HEK293 (cell line): Measurements from ENCODE around the gene HLA-DPA1.

Experiments used
- CTCF ChIA-PET: fragments of 350-600 bp; formaldehyde crosslinking; extraction: SDS; loops from one replicate; lab custom pipeline; 2021; ENCODE audit warnings: antibody characterized with exemption; lab: Yijun Ruan, JAX
- POLR2A ChIA-PET: fragments of 300-600 bp; formaldehyde crosslinking; extraction: SDS; loops from one replicate; lab custom pipeline; 2020; ENCODE audit warnings: antibody characterized with exemption, inconsistent platforms; lab: Yijun Ruan, JAX
- H3K27ac ChIP-seq: fragments of 200-500 bp; sonication (Bioruptor generic); 2 replicates; pipeline ENCODE4 v1.5.1; 2014; ENCODE audit warnings: low read depth, low read length, control low read depth, inconsistent platforms; ENCODE audit errors: extremely low read depth
- H3K36me3 ChIP-seq, 2 experiments: fragments of 200-500 bp in 1 of 2; sonication (Bioruptor generic) in 1 of 2; 1 replicate in 1 of 2; 2 replicates in 1 of 2; pipeline ENCODE4 v1.5.1; 2014 to 2017; ENCODE audit warnings: inconsistent platforms in 2 of 2, low read length in 2 of 2; ENCODE audit not compliant: control insufficient read depth in 2 of 2, insufficient read depth in 1 of 2
- H3K4me1 ChIP-seq: fragments of 200-500 bp; sonication (Bioruptor generic); 2 replicates; pipeline ENCODE4 v1.5.1; 2014; ENCODE audit warnings: mild to moderate bottlenecking, low read length, inconsistent platforms; ENCODE audit not compliant: control insufficient read depth, insufficient read depth
- H3K4me3 ChIP-seq: 2 replicates; pipeline ENCODE4 v1.5.1; 2011; ENCODE audit warnings: low read depth, mild to moderate bottlenecking, control low read depth, low read length, moderate library complexity
- H3K9me3 ChIP-seq: fragments of 200-500 bp; sonication (Bioruptor generic); 2 replicates; pipeline ENCODE4 v1.5.1; 2014; ENCODE audit warnings: low read depth, low read length, inconsistent platforms; ENCODE audit not compliant: control insufficient read depth, insufficient read depth
- FEZF1 ChIP-seq: fragments of 450-650 bp; formaldehyde crosslinking; IDR thresholded peaks from 2 replicates; pipeline ENCODE4 v1.5.1; 2016; ENCODE audit warnings: missing biosample characterization, missing genetic modification characterization
- GLI4 ChIP-seq: fragments of 450-650 bp; formaldehyde crosslinking; IDR thresholded peaks from 2 replicates; pipeline ENCODE4 v1.5.1; 2016; ENCODE audit warnings: missing biosample characterization, missing genetic modification characterization
- HOXD13 ChIP-seq: sonication (generic); formaldehyde crosslinking; IDR thresholded peaks from 2 replicates; pipeline ENCODE4 v1.8.0; 2022; ENCODE audit warnings: missing genetic modification reagents, borderline replicate concordance
- KLF1 ChIP-seq: fragments of 450-650 bp; formaldehyde crosslinking; IDR thresholded peaks from 2 replicates; pipeline ENCODE4 v1.5.1; 2016; ENCODE audit warnings: missing biosample characterization, missing genetic modification characterization
- PRDM1 ChIP-seq: fragments of 450-650 bp; formaldehyde crosslinking; IDR thresholded peaks from 2 replicates; pipeline ENCODE4; 2016; ENCODE audit warnings: missing biosample characterization, missing genetic modification characterization
- SALL2 ChIP-seq: fragments of 450-650 bp; formaldehyde crosslinking; IDR thresholded peaks from 2 replicates; pipeline ENCODE4 v1.5.0; 2017; ENCODE audit warnings: missing biosample characterization, mild to moderate bottlenecking, missing genetic modification characterization, borderline replicate concordance
- ZBTB20 ChIP-seq: fragments of 450-650 bp; formaldehyde crosslinking; IDR thresholded peaks from 2 replicates; pipeline ENCODE4 v1.5.1; 2016; ENCODE audit warnings: missing biosample characterization, missing genetic modification characterization
- ZNF121 ChIP-seq: fragments of 450-650 bp; formaldehyde crosslinking; IDR thresholded peaks from 2 replicates; pipeline ENCODE4 v1.5.1; 2016; ENCODE audit warnings: missing biosample characterization, missing genetic modification characterization
- ZNF146 ChIP-seq: fragments of 450-650 bp; formaldehyde crosslinking; IDR thresholded peaks from 2 replicates; pipeline ENCODE4 v1.5.1; 2016; ENCODE audit warnings: missing biosample characterization, missing genetic modification characterization
- ZNF169 ChIP-seq: fragments of 450-650 bp; formaldehyde crosslinking; IDR thresholded peaks from 2 replicates; pipeline ENCODE4 v1.5.1; 2016; ENCODE audit warnings: missing biosample characterization, missing genetic modification characterization
- ZNF184 ChIP-seq: fragments of 450-650 bp; IDR thresholded peaks from 2 replicates; pipeline ENCODE4 v1.5.1; 2018; ENCODE audit warnings: missing biosample characterization, mild to moderate bottlenecking, missing genetic modification characterization
- ZNF223 ChIP-seq: fragments of 450-650 bp; formaldehyde crosslinking; IDR thresholded peaks from 2 replicates; pipeline ENCODE4 v1.5.1; 2016; ENCODE audit warnings: missing biosample characterization, missing genetic modification characterization
- ZNF23 ChIP-seq: fragments of 450-650 bp; formaldehyde crosslinking; IDR thresholded peaks from 2 replicates; pipeline ENCODE4 v1.5.1; 2016; ENCODE audit warnings: missing biosample characterization, missing genetic modification characterization, borderline replicate concordance
- ZNF366 ChIP-seq: fragments of 450-650 bp; formaldehyde crosslinking; conservative IDR thresholded peaks from 2 replicates; pipeline ENCODE4 v1.5.1; 2016; ENCODE audit warnings: missing biosample characterization, missing genetic modification characterization
- ZNF416 ChIP-seq: fragments of 450-650 bp; formaldehyde crosslinking; IDR thresholded peaks from 2 replicates; pipeline ENCODE4 v1.5.1; 2016; ENCODE audit warnings: missing biosample characterization, missing genetic modification characterization
- ZNF426 ChIP-seq: fragments of 450-650 bp; formaldehyde crosslinking; IDR thresholded peaks from 2 replicates; pipeline ENCODE4 v1.5.1; 2017; ENCODE audit warnings: missing biosample characterization, missing genetic modification characterization, mild to moderate bottlenecking, inconsistent platforms, moderate library complexity
- ZNF571 ChIP-seq: fragments of 450-650 bp; formaldehyde crosslinking; IDR thresholded peaks from 2 replicates; pipeline ENCODE4 v1.5.0; 2017; ENCODE audit warnings: missing biosample characterization, missing genetic modification characterization
- ZNF600 ChIP-seq: fragments of 450-650 bp; formaldehyde crosslinking; IDR thresholded peaks from 2 replicates; pipeline ENCODE4 v1.5.1; 2016; ENCODE audit warnings: missing biosample characterization, missing genetic modification characterization
- ZNF658 ChIP-seq: fragments of 450-650 bp; formaldehyde crosslinking; IDR thresholded peaks from 2 replicates; pipeline ENCODE4; 2016; ENCODE audit warnings: missing biosample characterization, missing genetic modification characterization
- ZNF677 ChIP-seq: fragments of 450-650 bp; IDR thresholded peaks from 2 replicates; pipeline ENCODE4 v1.5.0; 2018; ENCODE audit warnings: missing biosample characterization, mild to moderate bottlenecking, missing genetic modification characterization, moderate library complexity
- ZNF785 ChIP-seq: fragments of 450-650 bp; formaldehyde crosslinking; IDR thresholded peaks from 2 replicates; pipeline ENCODE4 v1.5.1; 2016; ENCODE audit warnings: missing biosample characterization, missing genetic modification characterization
- TF ChIP-seq, protein P1 (sequence below): sonication (generic); formaldehyde crosslinking; IDR thresholded peaks from 2 replicates; pipeline ENCODE4 v1.8.1; 2022; ENCODE audit warnings: mild to moderate bottlenecking, moderate library complexity, missing genetic modification reagents
- TF ChIP-seq, protein P2 (sequence below): fragments of 450-650 bp; formaldehyde crosslinking; IDR thresholded peaks from 2 replicates; pipeline ENCODE4 v1.5.1; 2016; ENCODE audit warnings: missing biosample characterization, missing genetic modification characterization

HLA-DPA1 gene

DNA sequence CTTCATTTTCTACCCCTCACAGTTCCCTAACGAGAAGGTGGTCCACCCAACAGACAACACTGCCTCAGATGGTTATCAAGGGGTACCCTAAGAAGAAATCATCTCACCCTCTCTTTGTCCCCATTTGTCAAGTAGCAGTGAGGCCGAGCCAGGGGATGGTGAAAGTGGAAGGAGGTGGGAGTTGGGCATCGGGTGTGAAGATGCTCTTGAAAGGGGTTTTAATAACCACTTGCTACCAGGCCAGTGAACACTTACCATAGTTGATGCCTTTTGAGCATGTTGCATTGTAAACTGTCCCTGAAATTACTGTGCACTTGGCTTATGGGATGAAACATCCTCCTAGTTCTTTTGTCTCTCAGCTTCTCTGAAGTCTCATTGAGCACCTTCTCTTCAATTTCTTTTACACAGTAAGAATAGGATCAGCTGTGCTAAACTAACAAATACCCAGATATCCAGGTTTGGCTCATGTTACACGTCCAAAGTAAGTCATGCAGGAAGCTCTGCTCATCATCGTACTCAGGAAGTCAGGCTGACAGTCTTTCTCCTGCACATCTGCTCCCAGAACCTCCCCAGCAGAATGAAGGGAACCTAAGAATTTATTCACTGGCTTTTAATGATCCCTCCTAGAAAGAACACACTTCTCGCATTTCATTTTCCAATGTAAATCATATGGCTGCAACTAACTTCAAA is 15.6 kb upstream of the HLA-DPA1 start:
- Histone ChIP-seq H3K36me3 (peaks cover 0 to 33% of the 10 kb centered on the region in 2 experiments; a peak in 1 of 3 replicates), H3K27ac (no peak overlapping the region), H3K4me3 (no peak overlapping the region), H3K4me1 (peaks cover 5% of the 10 kb centered on the region; the same call in 1 of the 2 replicates), H3K9me3 (no peaks in the 10 kb centered on the region)
- ChIA-PET CTCF (interaction anchor here (0.5 to 3.2 kb wide), 6 partner anchors 30 to 675 kb away, joined by 3 to 13 read pairs (median 4); no protein-coding TSS in a partner anchor), POLR2A (interaction anchor here (0.6 to 1.3 kb wide), 4 partner anchors 14 to 159 kb away, joined by 3 to 5 read pairs (median 4); partner anchors contain the start of gene HLA-DPB1)
- TF ChIP-seq ZNF785 (tag by site-specific recombination) (no peak), ZNF169 (tag by site-specific recombination) (no peak), PRDM1 (tag by site-specific recombination) (no peak), ZNF23 (tag by site-specific recombination) (no peak), ZNF658 (tag by site-specific recombination) (no peak), ZNF184 (tag by site-specific recombination) (no peak), ZNF366 (tag by site-specific recombination) (no peak), FEZF1 (tag by site-specific recombination) (no peak), ZNF600 (tag by site-specific recombination) (no peak), ZNF223 (tag by site-specific recombination) (no peak), ZNF121 (no peak), ZNF416 (tag by site-specific recombination) (no peak), ZNF571 (tag by site-specific recombination) (no peak), ZNF426 (tag by site-specific recombination) (no peak), ZBTB20 (tag by site-specific recombination) (no peak), HOXD13 (no peak), ZNF146 (tag by site-specific recombination) (no peak)
- TF ChIP-seq, protein P1, sequence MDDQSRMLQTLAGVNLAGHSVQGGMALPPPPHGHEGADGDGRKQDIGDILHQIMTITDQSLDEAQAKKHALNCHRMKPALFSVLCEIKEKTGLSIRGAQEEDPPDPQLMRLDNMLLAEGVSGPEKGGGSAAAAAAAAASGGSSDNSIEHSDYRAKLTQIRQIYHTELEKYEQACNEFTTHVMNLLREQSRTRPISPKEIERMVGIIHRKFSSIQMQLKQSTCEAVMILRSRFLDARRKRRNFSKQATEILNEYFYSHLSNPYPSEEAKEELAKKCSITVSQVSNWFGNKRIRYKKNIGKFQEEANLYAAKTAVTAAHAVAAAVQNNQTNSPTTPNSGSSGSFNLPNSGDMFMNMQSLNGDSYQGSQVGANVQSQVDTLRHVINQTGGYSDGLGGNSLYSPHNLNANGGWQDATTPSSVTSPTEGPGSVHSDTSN: no peak
- TF ChIP-seq, protein P2, sequence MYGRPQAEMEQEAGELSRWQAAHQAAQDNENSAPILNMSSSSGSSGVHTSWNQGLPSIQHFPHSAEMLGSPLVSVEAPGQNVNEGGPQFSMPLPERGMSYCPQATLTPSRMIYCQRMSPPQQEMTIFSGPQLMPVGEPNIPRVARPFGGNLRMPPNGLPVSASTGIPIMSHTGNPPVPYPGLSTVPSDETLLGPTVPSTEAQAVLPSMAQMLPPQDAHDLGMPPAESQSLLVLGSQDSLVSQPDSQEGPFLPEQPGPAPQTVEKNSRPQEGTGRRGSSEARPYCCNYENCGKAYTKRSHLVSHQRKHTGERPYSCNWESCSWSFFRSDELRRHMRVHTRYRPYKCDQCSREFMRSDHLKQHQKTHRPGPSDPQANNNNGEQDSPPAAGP (tag by site-specific recombination): no peak

DNA sequence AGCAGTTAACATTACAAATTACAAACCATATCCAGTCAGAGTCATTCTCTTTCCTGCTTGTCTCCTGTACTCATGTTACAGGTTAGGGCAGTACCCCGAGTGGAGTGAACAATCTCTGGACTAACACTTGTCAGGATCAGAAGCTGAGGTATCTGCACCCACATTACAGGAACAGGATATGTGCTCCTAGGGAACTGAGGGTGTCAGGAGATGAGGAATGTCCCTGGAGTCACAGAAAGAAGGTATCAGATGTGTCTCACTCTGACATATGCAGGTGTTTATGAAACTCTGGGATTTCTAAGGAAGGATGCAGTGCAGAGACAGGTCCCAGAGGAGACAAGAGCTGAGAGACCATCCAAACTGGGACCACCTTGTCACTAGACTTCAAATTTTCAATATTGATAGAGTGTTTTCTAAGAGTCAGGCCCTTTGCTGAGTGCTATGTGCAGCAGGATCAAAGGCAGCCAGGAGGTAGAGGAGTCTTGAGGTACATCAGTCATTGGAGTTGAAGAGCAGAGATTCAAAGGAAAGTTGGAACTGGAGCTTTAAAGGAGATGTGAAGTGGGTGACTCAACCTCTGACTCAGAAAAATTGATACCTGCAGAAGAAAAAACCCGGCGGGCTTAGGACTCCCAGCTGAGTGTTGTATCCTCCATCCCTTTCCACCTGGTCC is 14.9 kb upstream of the HLA-DPA1 start:
- TF ChIP-seq ZNF223 (tag by site-specific recombination) (no peak), GLI4 (tag by site-specific recombination) (no peak), KLF1 (tag by site-specific recombination) (no peak), ZNF677 (tag by site-specific recombination) (no peak), PRDM1 (tag by site-specific recombination) (peak; percentile 32; the same call in 1 of the 2 replicates), SALL2 (tag by site-specific recombination) (no peak)
- no peaks in the 10 kb centered on the region for H3K9me3 ChIP-seq
- H3K4me1 ChIP-seq: peaks cover 5% of the 10 kb centered on the region; the same call in 1 of the 2 replicates
- H3K36me3 ChIP-seq: peaks cover 0 to 33% of the 10 kb centered on the region in 2 experiments; a peak in 1 of 3 replicates
- no peak overlapping the region for H3K4me3 ChIP-seq
- ChIA-PET CTCF (interaction anchor here (0.5 to 3.2 kb wide), 9 partner anchors 9 to 675 kb away, joined by 3 to 13 read pairs (median 5); no protein-coding TSS in a partner anchor), POLR2A (interaction anchor here (0.6 to 1.3 kb wide), 3 partner anchors 13 to 117 kb away, joined by 3 to 5 read pairs (median 3); partner anchors contain the start of gene HLA-DPB1)
- H3K27ac ChIP-seq: no peak overlapping the region
